CD14-positive monocyte (primary cell): ENCODE data around the gene KCNE1. TPM values are rescaled to one million over a fixed set of nuclear protein-coding genes. Genes with fewer than 3 reads are reported as not detected.
"Not testable (repeated sequence)": the region's sequence is repeated elsewhere in the genome, so short reads cannot be mapped to it uniquely, and the experiment has no call there.

Experiments used
- DNase-seq, 3 donors: peaks; one replicate each; pipeline ENCODE4 v3.0.0-alpha.2; 2011 to 2022
- H2AFZ ChIP-seq: 2 replicates; pipeline ENCODE4 v1.6.0; 2012; ENCODE audit warnings: mild to moderate bottlenecking, low read depth, low read length, inconsistent platforms; ENCODE audit not compliant: insufficient read depth, poor library complexity, severe bottlenecking
- H3K27ac ChIP-seq, 2 donors: 1 replicate in 1 of 2; 2 replicates in 1 of 2; pipeline ENCODE4 v1.5.1; 2012 to 2013; ENCODE audit warnings: low read length in 2 of 2, control low read depth in 1 of 2, inconsistent platforms in 1 of 2, low read depth in 1 of 2, mild to moderate bottlenecking in 1 of 2
- H3K27me3 ChIP-seq, 2 donors: one replicate each; pipeline versions ENCODE4 v1.6.0 to v1.6.1; 2011 to 2013; ENCODE audit warnings: low read length in 2 of 2; ENCODE audit not compliant: control insufficient read depth in 2 of 2, insufficient read depth in 2 of 2
- H3K36me3 ChIP-seq, 2 donors: replicated peaks in 1 of 2; 1 replicate in 1 of 2; 2 replicates in 1 of 2; pipeline versions ENCODE4 v1.5.1 to v1.6.1; 2012 to 2013; ENCODE audit warnings: low read length in 2 of 2, control low read depth in 1 of 2, inconsistent platforms in 1 of 2, mild to moderate bottlenecking in 1 of 2; ENCODE audit not compliant: insufficient read depth in 2 of 2, control insufficient read depth in 1 of 2
- H3K4me1 ChIP-seq, 2 donors: 1 replicate in 1 of 2; 2 replicates in 1 of 2; pipeline versions ENCODE4 v1.5.1 to v1.6.1; 2012 to 2013; ENCODE audit warnings: low read length in 2 of 2, control low read depth in 1 of 2, inconsistent platforms in 1 of 2, mild to moderate bottlenecking in 1 of 2, moderate library complexity in 1 of 2; ENCODE audit not compliant: insufficient read depth in 2 of 2, control insufficient read depth in 1 of 2
- H3K4me2 ChIP-seq: replicated peaks from 2 replicates; pipeline ENCODE3; 2012; ENCODE audit warnings: low read length, moderate library complexity, mild to moderate bottlenecking; ENCODE audit not compliant: poor library complexity, severe bottlenecking; ENCODE audit errors: extremely low read depth
- H3K4me3 ChIP-seq, 3 experiments: fragments of 200-600 bp in 1 of 3; sonication (generic) in 1 of 3; replicated peaks in 1 of 3; 1 replicate in 2 of 3; 2 replicates in 1 of 3; pipeline ENCODE4 v1.5.1; 2011 to 2013; ENCODE audit warnings: low read length in 3 of 3, mild to moderate bottlenecking in 3 of 3, control low read depth in 2 of 3, low read depth in 2 of 3, inconsistent platforms in 1 of 3, moderate library complexity in 1 of 3
- H3K79me2 ChIP-seq: 2 replicates; pipeline ENCODE4 v1.6.0; 2012; ENCODE audit warnings: mild to moderate bottlenecking, control low read depth, inconsistent platforms, low read length, moderate library complexity; ENCODE audit not compliant: insufficient read depth
- H3K9ac ChIP-seq: 2 replicates; pipeline ENCODE4 v1.6.0; 2017; ENCODE audit warnings: low read length, mild to moderate bottlenecking; ENCODE audit not compliant: insufficient read depth, poor library complexity, severe bottlenecking
- H3K9me3 ChIP-seq, 2 donors: replicated peaks in 1 of 2; 1 replicate in 1 of 2; 2 replicates in 1 of 2; pipeline versions ENCODE4 v1.5.1 to v1.6.1; 2012 to 2013; ENCODE audit warnings: low read length in 2 of 2, control low read depth in 1 of 2; ENCODE audit not compliant: control insufficient read depth in 1 of 2, insufficient read depth in 1 of 2
- H4K20me1 ChIP-seq: 2 replicates; pipeline ENCODE4 v1.6.0; 2012; ENCODE audit warnings: mild to moderate bottlenecking, low read length, control low read depth, moderate library complexity; ENCODE audit not compliant: insufficient read depth
- H3K27ac Mint-ChIP-seq, 7 donors: one replicate each; pipeline ENCODE4 v1.8.0; 2020; ENCODE audit warnings: mild to moderate bottlenecking in 7 of 7, mixed read lengths in 7 of 7, moderate library complexity in 6 of 7, inconsistent platforms in 2 of 7
- H3K27me3 Mint-ChIP-seq, 3 donors: one replicate each; pipeline ENCODE4 v1.8.0; 2021 to 2022; ENCODE audit warnings: low read depth in 3 of 3, mild to moderate bottlenecking in 3 of 3, mixed read lengths in 3 of 3, moderate library complexity in 3 of 3, inconsistent platforms in 1 of 3
- H3K36me3 Mint-ChIP-seq, 2 donors: one replicate each; pipeline ENCODE4 v1.8.0; 2020; ENCODE audit warnings: mixed read lengths in 2 of 2, inconsistent platforms in 1 of 2, mild to moderate bottlenecking in 1 of 2
- H3K4me1 Mint-ChIP-seq: one replicate; pipeline ENCODE4 v1.8.0; 2020; ENCODE audit warnings: mild to moderate bottlenecking, mixed read lengths
- H3K4me3 Mint-ChIP-seq, 2 donors: one replicate each; pipeline ENCODE4 v1.8.0; 2020; ENCODE audit warnings: mild to moderate bottlenecking in 2 of 2, mixed read lengths in 2 of 2, moderate library complexity in 1 of 2
- H3K9me3 Mint-ChIP-seq, 7 donors: one replicate each; pipeline ENCODE4 v1.8.0; 2020 to 2022; ENCODE audit warnings: mixed read lengths in 7 of 7, mild to moderate bottlenecking in 6 of 7, moderate library complexity in 6 of 7, inconsistent platforms in 2 of 7
- WGBS: methylation state at CpG from one replicate; pipeline ENCODE4 v1.1.5; 2013; ENCODE audit warnings: missing lambda C conversion rate; ENCODE audit not compliant: insufficient coverage; 5-methylcytosine and 5-hydroxymethylcytosine counted together
- intact Hi-C, 2 donors: fragments of 100-400 bp; cut with micrococcal nuclease; formaldehyde crosslinking; loops; one replicate each; pipeline versions ENCODE4 v1.15.0 to v1.15.1; 2023
- polyA plus RNA-seq, 3 donors: library from polyadenylated mRNA; depleted of rRNA in 1 of 3; unstranded in 2 of 3; stranded (reverse) in 1 of 3; fragments of 300-500 nt in 2 of 3; fragments of >200 nt in 1 of 3; fragmentation: Illumina TruSeq in 2 of 3; gene quantifications; 1 replicate in 2 of 3; 2 replicates in 1 of 3; pipeline ENCODE4 v1.2.3, GENCODE V29; 2012 to 2021

The KCNE1 gene
- polyA plus RNA-seq, 3 donors = 1.5 to 15.9 (median 3.2) TPM

DNA sequence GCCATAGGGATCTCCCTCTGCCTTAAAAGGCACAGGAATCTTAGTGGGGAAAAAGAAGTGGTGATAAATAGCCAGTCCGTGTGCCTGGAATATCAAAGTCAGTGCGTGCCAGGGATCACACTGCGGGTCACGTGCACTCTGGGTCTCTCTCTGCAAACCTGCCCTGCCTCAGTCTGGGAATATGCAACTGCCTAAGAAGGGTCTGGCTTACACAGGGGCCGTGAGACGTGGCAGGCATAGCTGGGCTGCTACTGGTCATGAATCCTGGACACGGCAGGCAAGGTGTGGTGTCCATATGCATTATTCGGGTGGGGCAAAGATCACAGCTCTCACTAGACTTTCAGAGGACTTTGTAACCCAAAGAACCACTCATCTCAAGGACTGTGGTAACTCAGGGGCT is 65.0 kb downstream of the KCNE1 start:
- H3K9ac ChIP-seq, intact Hi-C loops, H3K9me3 Mint-ChIP-seq, H4K20me1 ChIP-seq, H3K4me1 ChIP-seq, H3K9me3 ChIP-seq, H3K4me3 Mint-ChIP-seq, H3K36me3 Mint-ChIP-seq, H3K27me3 ChIP-seq, H3K36me3 ChIP-seq, H3K27me3 Mint-ChIP-seq, H3K27ac ChIP-seq, H3K4me2 ChIP-seq, H3K4me3 ChIP-seq, H2AFZ ChIP-seq, H3K27ac Mint-ChIP-seq, DNase-seq, H3K79me2 ChIP-seq, H3K4me1 Mint-ChIP-seq: not testable (repeated sequence)
- WGBS = no CpG with 5 or more reads among the region's 8 CpGs

DNA sequence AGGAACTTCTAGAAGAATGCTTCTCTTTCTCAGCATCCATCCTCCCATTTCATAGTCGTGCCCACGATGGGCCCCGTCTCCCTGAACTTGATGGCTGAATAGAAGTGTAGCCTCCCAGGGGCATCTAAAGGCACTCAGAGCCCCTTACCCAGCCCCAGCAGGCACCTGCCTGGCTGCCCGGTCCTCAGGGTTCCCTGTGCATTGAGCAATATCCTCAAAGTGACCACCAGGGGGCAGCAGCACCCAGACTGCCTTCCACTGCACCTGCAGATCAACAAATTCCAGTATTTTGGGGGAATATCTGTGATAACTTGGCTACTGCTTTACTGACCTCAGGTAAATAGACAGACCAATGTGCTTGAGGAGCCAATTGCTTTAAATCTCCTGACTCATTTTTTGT is 68.5 kb downstream of the KCNE1 start:
- H3K4me3 Mint-ChIP-seq, H3K36me3 Mint-ChIP-seq, H3K27ac Mint-ChIP-seq, H3K4me2 ChIP-seq, H3K9ac ChIP-seq, H3K9me3 ChIP-seq, DNase-seq, H2AFZ ChIP-seq, H3K4me1 Mint-ChIP-seq, intact Hi-C loops, H3K4me1 ChIP-seq, H3K27me3 ChIP-seq, H3K79me2 ChIP-seq, H3K36me3 ChIP-seq, H4K20me1 ChIP-seq, H3K4me3 ChIP-seq, H3K9me3 Mint-ChIP-seq, H3K27ac ChIP-seq, H3K27me3 Mint-ChIP-seq: not testable (repeated sequence)
- no CpG with 5 or more reads among the region's 4 CpGs for WGBS

GRCh38 chr21:34429710-34430109 is 82.3 kb downstream of the KCNE1 start:
- H3K9me3 ChIP-seq, H3K79me2 ChIP-seq, H3K27me3 Mint-ChIP-seq, H3K4me1 ChIP-seq, H3K9ac ChIP-seq, H3K9me3 Mint-ChIP-seq, DNase-seq, H3K4me3 ChIP-seq, H3K4me1 Mint-ChIP-seq, H3K36me3 ChIP-seq, H3K4me2 ChIP-seq, H3K4me3 Mint-ChIP-seq, H3K27ac Mint-ChIP-seq, H3K27ac ChIP-seq, H4K20me1 ChIP-seq, H3K27me3 ChIP-seq, H3K36me3 Mint-ChIP-seq, H2AFZ ChIP-seq, intact Hi-C loops: not testable (repeated sequence)
- WGBS = no CpG with 5 or more reads among the region's 5 CpGs

DNA sequence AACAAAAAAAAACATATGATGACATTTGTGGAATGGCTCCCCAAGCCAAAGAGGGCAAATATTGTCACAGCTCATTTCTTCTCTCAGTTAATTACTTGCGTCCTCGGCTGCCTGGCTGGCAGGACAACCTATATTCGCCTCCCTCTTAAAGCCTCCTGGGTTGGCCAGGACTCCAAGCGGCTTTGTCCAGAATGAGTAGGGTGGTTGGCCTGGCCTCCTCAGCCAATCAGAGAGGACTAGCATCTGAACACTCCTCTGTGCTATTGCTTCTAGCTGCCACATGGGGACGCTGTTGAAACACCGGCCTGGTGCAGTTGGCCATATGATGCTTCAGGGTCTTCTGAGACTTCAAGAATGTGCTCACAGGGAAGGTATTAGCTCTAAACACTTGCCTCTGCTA is 83.6 kb downstream of the KCNE1 start:
- H3K27me3 Mint-ChIP-seq, H3K27ac Mint-ChIP-seq, H3K9ac ChIP-seq, H3K4me1 ChIP-seq, H3K9me3 Mint-ChIP-seq, H3K4me3 Mint-ChIP-seq, H4K20me1 ChIP-seq, H3K4me3 ChIP-seq, H3K9me3 ChIP-seq, H3K4me2 ChIP-seq, H2AFZ ChIP-seq, H3K36me3 Mint-ChIP-seq, H3K27me3 ChIP-seq, intact Hi-C loops, H3K4me1 Mint-ChIP-seq, H3K36me3 ChIP-seq, H3K79me2 ChIP-seq, DNase-seq, H3K27ac ChIP-seq: not testable (repeated sequence)
- WGBS = no CpG with 5 or more reads among the region's 6 CpGs
